Testis (tissue), 3 donors: ENCODE results near the gene BDKRB2. TPM values are rescaled to one million over a fixed set of nuclear protein-coding genes. Genes with fewer than 3 reads are reported as not detected.

ENCODE experiments used
- DNase-seq: peaks from one replicate; pipeline ENCODE4 v3.0.0-alpha.2; 2019
- H3K27ac ChIP-seq, 2 donors: fragments of 200-600 bp; sonication (generic); one replicate each; pipeline ENCODE4 v1.5.1; 2019
- H3K27me3 ChIP-seq: fragments of 200-600 bp; sonication (generic); one replicate; pipeline ENCODE4 v1.5.1; 2019
- H3K36me3 ChIP-seq: fragments of 200-600 bp; sonication (generic); one replicate; pipeline ENCODE4 v1.5.1; 2017; ENCODE audit warnings: low read depth; ENCODE audit errors: missing control alignments
- H3K4me1 ChIP-seq: fragments of 200-600 bp; sonication (generic); one replicate; pipeline ENCODE4 v1.5.1; 2019
- H3K4me3 ChIP-seq, 2 donors: fragments of 200-600 bp; sonication (generic); one replicate each; pipeline ENCODE4 v1.5.1; 2017 to 2019
- H3K9me3 ChIP-seq: fragments of 200-600 bp; sonication (generic); one replicate; pipeline ENCODE4 v1.5.1; 2017
- CTCF ChIP-seq, 3 experiments: fragments of 450-650 bp in 2 of 3; fragments of 200-600 bp in 1 of 3; sonication (generic) in 1 of 3; IDR thresholded peaks; one replicate each; pipeline ENCODE4 v1.5.1; 2016 to 2019; ENCODE audit warnings: antibody characterized with exemption in 3 of 3, mild to moderate bottlenecking in 2 of 3, moderate library complexity in 1 of 3
- POLR2A ChIP-seq: fragments of 450-650 bp; IDR thresholded peaks from one replicate; pipeline ENCODE4 v1.6.1; 2017; ENCODE audit warnings: antibody characterized with exemption, mild to moderate bottlenecking, moderate library complexity
- WGBS, 2 donors: methylation state at CpG; one replicate each; pipeline ENCODE4 v1.1.5; 2018; 5-methylcytosine and 5-hydroxymethylcytosine counted together
- intact Hi-C: fragments of 100-400 bp; cut with DNase I; formaldehyde crosslinking; loops from one replicate; pipeline ENCODE4 v1.15.1; 2023; ENCODE audit warnings: low total_unique reads
- polyA plus RNA-seq: library from polyadenylated mRNA; stranded (reverse); fragments of 350-450 nt; fragmentation: Illumina TruSeq; extraction: RNeasy Lipid Tissue Mini Kit (QIAGEN cat#74804); gene quantifications from one replicate; pipeline ENCODE4 v1.2.3, GENCODE V29; 2014; ENCODE audit warnings: low read depth, low replicate concordance; ENCODE audit not compliant: insufficient read depth
- total RNA-seq, 2 donors: library from RNA; depleted of rRNA; stranded (reverse); fragments of >200 nt; gene quantifications; one replicate each; pipeline ENCODE4 v1.2.3, GENCODE V29; 2016

Gene BDKRB2
- total and polyA plus RNA-seq, 3 donors from 2014 or later, result 0.63 to 2.9 (median 0.87) TPM

- Histone ChIP-seq H3K9me3 (no peaks in the 10 kb centered on the region), H3K4me3 (no peak overlapping the region), H3K27me3 (no peaks in the 10 kb centered on the region), H3K4me1 (no peaks in the 10 kb centered on the region), H3K27ac (no peak overlapping the region), H3K36me3 (no peaks in the 10 kb centered on the region)
- WGBS, 2 donors, result 63 to 66% methylated on average over 8 of the region's 8 CpGs
- intact Hi-C loops, result no loop called here
- TF ChIP-seq CTCF (IDR thresholded peaks at IDR 0.05), result no peak
- no peak for TF ChIP-seq POLR2A
- no peak for DNase-seq
Observed at GRCh38 chr14:96257056-96257455, 52.4 kb downstream of the BDKRB2 start.

DNA sequence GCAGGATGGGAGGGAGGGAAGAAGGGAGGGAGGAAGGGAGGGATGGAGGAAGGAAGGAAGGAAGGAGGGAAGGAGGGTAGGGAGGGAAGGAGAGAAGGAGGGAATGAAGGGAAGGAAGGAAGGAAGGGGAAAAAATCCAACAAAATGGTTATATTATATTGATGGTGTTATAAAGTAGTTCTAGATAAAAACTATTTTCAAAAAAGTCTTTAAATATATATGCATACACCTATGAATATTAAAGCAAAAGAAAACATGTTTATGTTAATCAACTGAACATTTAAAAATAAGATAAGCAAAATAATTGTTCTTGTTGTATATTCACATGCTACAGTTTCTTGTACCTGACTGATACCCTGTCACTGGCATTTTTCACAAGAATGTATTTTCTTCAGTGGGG is 53.3 kb downstream of the BDKRB2 start:
- DNase-seq, result no peak
- Histone ChIP-seq H3K9me3 (no peaks in the 10 kb centered on the region), H3K27ac (no peak overlapping the region), H3K27me3 (no peaks in the 10 kb centered on the region), H3K4me1 (no peaks in the 10 kb centered on the region), H3K4me3 (no peak overlapping the region), H3K36me3 (no peaks in the 10 kb centered on the region)
- intact Hi-C loops, result no loop called here
- TF ChIP-seq POLR2A, result no peak

DNA sequence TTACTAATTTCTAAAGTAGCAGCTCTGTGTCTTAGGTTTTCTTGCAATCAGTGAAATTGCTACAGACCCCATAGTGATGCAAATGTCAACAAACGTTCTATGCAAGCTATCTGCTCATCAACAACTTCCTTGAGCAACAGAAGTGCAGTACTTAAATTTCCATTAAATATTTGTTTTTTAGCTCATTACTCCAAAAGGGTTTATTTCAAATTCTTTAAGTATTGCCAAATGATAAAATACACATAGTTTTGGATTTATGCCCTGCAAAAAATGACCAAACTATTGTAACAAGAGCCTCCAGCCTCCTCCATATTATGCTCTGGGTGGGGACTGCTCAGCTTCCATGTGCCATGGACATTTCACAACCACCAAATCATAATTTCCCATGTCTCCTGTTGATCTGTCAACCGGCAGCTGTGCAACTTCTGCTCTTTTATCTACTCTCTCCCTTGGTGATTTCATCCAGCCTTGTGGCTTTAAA is 55.7 kb downstream of the BDKRB2 start:
- H3K9me3 ChIP-seq, result no peaks in the 10 kb centered on the region
- no peak overlapping the region for H3K27ac ChIP-seq
- intact Hi-C loops, result no loop called here
- H3K27me3 ChIP-seq, result no peaks in the 10 kb centered on the region
- no peaks in the 10 kb centered on the region for H3K4me1 ChIP-seq
- no peaks in the 10 kb centered on the region for H3K36me3 ChIP-seq
- DNase-seq, result no peak
- TF ChIP-seq CTCF (IDR thresholded peaks at IDR 0.05) (no peak), POLR2A (no peak)
- H3K4me3 ChIP-seq, result no peak overlapping the region
- WGBS, 2 donors, result 61 to 63% methylated on average over 2 of the region's 2 CpGs

DNA sequence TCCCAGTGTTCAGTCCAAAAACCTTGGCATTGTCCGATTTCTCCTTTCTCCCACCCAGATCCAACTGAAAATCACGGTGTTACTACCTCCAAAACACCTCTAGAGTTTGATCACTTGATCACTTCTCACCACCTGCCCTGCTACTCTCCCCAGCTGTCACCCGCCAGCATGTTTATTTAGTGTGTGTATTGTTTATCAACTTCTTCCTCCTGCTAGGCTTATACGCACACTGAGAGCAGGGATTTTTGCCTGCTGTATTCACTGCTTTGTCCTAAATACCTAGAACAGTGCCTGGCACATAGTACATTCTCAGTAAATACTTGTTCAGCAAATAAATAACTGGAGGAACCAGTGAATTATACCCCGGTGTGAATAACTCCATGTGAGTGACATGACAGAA is 56.4 kb downstream of the BDKRB2 start:
- no peak for TF ChIP-seq CTCF (IDR thresholded peaks at IDR 0.05)
- TF ChIP-seq POLR2A, result no peak
- Histone ChIP-seq H3K36me3 (no peaks in the 10 kb centered on the region), H3K9me3 (no peaks in the 10 kb centered on the region), H3K4me1 (no peaks in the 10 kb centered on the region), H3K27ac (no peak overlapping the region), H3K4me3 (no peak overlapping the region), H3K27me3 (no peaks in the 10 kb centered on the region)
- no peak for DNase-seq
- intact Hi-C loops, result no loop called here
- WGBS, 2 donors, result 84 to 91% methylated on average over 5 of the region's 5 CpGs

GRCh38 chr14:96261772-96262655 is 57.4 kb downstream of the BDKRB2 start:
- Histone ChIP-seq H3K4me3 (no peak overlapping the region), H3K27ac (no peak overlapping the region), H3K36me3 (no peaks in the 10 kb centered on the region), H3K9me3 (no peaks in the 10 kb centered on the region), H3K27me3 (no peaks in the 10 kb centered on the region), H3K4me1 (no peaks in the 10 kb centered on the region)
- no peak for DNase-seq
- intact Hi-C loops, result no loop called here
- 71 to 85% methylated on average over 12 to 16 of the region's 16 CpGs for WGBS, 2 donors
- TF ChIP-seq CTCF (IDR thresholded peaks at IDR 0.05) (no peak), POLR2A (no peak)
